ENCODE results near the gene TTPAL.

The TTPAL gene

GRCh38 chr20:44442298-44443070 is 33.2 kb upstream of the TTPAL start:
- DNase-seq (ENCODE audit: low read depth) = no peak
- no peak overlapping the region for H3K4me3 ChIP-seq (replicated peaks; ENCODE audit: low read depth, low read length)
- no peak for TF ChIP-seq CTCF (IDR thresholded peaks at IDR 0.05; ENCODE audit: low read length, missing control alignments)

DNA sequence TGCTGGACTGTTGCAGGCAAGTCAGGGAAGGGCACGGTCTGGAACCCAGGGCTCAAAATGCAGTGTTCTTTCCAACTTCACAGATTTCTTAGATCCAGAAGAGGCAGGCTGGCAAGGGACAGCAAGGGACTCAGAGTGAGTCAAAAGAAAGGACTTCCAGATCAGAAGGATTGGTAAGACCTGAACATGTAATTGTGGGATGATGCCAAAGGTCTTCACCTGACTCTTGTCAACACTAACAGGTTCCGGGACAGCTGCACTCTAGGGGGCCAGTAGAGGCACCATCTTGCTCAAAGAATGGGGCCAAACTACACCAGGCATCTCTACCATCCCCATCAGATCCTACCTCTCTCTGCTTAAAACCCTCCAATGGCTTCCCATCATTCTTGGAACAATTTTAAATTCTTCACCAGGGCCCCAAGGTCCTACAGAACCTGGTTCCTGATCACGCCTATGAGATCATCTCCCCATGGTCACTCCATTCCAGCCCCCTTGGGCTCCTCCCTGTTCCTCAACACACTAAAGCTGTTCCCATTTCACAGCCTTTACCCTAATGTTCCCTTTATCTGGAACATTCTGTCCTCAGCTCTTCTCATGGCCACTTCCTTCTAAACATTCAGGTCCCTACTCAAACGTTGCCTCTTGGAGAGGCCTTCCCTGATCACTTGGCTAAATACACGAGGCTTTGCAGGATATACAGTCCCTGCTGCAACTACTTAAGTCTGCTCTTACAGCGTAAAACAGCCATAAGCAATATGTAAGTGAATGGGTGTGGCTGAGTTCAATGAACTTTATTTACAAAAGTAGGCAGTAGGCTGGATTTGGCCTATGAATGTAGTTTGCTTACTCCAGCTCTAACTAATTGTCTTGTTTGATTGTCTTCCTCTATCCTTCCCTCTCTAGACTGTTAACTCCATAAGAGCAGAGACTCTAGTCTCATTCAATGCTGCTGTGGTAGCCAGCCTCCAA is 29.6 kb upstream of the TTPAL start:
- no peak for TF ChIP-seq CTCF (IDR thresholded peaks at IDR 0.05; ENCODE audit: low read length, missing control alignments)
- H3K4me3 ChIP-seq (replicated peaks; ENCODE audit: low read depth, low read length) = no peak overlapping the region
- DNase-seq (ENCODE audit: low read depth) = no peak

DNA sequence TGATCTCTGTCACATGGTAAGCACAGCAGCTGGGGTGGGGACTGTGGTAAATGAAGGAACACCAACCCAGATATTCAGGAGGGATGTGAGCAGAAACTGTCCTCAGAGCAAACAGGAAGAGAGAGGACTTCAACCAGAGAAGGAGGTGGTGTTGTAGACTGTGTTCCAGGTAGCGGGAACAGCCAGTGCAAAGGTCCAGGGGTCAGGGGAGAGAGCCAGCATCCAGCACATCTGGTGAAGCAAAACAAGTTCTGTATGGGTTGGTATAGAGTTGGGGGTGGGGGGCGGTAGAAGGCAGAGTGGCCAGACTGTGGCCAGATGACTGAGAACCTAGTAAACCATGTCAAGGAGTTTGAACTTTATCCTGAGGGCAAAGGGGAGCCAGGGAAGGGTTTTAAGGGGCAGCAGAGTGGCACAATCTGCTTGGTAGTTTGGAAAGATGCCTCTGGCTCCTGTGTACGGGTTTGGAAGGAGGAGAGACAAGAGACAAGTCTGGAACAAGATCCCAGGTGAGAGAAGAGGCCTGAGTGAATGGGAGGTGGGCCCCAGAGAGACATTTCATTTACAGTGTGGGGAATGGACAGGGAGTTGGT is 27.8 kb upstream of the TTPAL start:
- H3K4me3 ChIP-seq (replicated peaks; ENCODE audit: low read depth, low read length) = no peak overlapping the region
- DNase-seq (ENCODE audit: low read depth) = no peak
- no peak for TF ChIP-seq CTCF (IDR thresholded peaks at IDR 0.05; ENCODE audit: low read length, missing control alignments)

GRCh38 chr20:44448753-44449546 is 26.7 kb upstream of the TTPAL start:
- peak; percentile 32 for TF ChIP-seq CTCF (IDR thresholded peaks at IDR 0.05; ENCODE audit: low read length, missing control alignments)
- DNase-seq (ENCODE audit: low read depth) = no peak
- no peak overlapping the region for H3K4me3 ChIP-seq (replicated peaks; ENCODE audit: low read depth, low read length)

DNA sequence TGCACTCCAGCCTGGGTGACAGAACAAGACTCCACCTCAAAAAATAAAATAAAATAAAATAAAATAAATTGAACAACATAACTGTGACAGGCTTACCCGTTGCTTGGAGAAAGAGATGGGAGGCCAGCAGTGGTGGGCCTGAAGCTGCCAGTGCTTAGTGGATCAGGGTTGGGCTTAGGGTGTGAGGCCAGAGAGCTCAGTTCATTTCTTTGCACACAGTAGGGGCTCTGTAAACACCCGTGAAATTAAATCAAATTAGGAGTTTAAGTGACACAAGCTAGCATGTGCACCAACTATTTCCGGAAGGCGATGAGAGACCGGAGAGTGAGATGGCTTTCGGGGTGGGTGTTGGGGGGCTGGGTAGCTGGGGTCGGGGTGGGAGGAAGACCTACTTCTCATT is 25.8 kb upstream of the TTPAL start:
- TF ChIP-seq CTCF (IDR thresholded peaks at IDR 0.05; ENCODE audit: low read length, missing control alignments) = no peak
- no peak for DNase-seq (ENCODE audit: low read depth)
- H3K4me3 ChIP-seq (replicated peaks; ENCODE audit: low read depth, low read length) = no peak overlapping the region

GRCh38 chr20:44450281-44450889 is 25.3 kb upstream of the TTPAL start:
- no peak for TF ChIP-seq CTCF (IDR thresholded peaks at IDR 0.05; ENCODE audit: low read length, missing control alignments)
- no peak for DNase-seq (ENCODE audit: low read depth)
- H3K4me3 ChIP-seq (replicated peaks; ENCODE audit: low read depth, low read length) = no peak overlapping the region

All from fibroblast of pulmonary artery (primary cell).